Spleen (tissue), 11 donors: ENCODE measurements around the gene GLIPR1L2. TPM values are rescaled to one million over a fixed set of nuclear protein-coding genes. Genes with fewer than 3 reads are reported as not detected.
"Not testable (repeated sequence)": the region's sequence is repeated elsewhere in the genome, so short reads cannot be mapped to it uniquely, and the experiment has no call there.

Experiments used
- DNase-seq: peaks from one replicate; pipeline ENCODE4 v3.0.0-alpha.2; 2020
- H3K27ac ChIP-seq, 8 donors: fragments of 200-600 bp; sonication (generic) in 7 of 8; 1 replicate in 4 of 8; 2 replicates in 4 of 8; pipeline versions ENCODE4 v1.5.0 to v1.8.0; 2016 to 2021; ENCODE audit warnings: inconsistent platforms in 4 of 8, mild to moderate bottlenecking in 4 of 8, moderate library complexity in 1 of 8
- H3K27me3 ChIP-seq, 7 donors: fragments of 200-600 bp; sonication (generic) in 6 of 7; replicated peaks in 1 of 7; 1 replicate in 4 of 7; 2 replicates in 3 of 7; pipeline versions ENCODE4 v1.5.0 to v1.8.0; 2016 to 2021; ENCODE audit warnings: inconsistent platforms in 3 of 7, mild to moderate bottlenecking in 1 of 7
- H3K36me3 ChIP-seq, 6 donors: fragments of 200-600 bp; sonication (generic) in 5 of 6; 1 replicate in 4 of 6; 2 replicates in 2 of 6; pipeline versions ENCODE4 v1.5.0 to v1.8.0; 2016 to 2021; ENCODE audit warnings: inconsistent platforms in 2 of 6
- H3K4me1 ChIP-seq, 6 donors: fragments of 200-600 bp; sonication (generic) in 5 of 6; 1 replicate in 3 of 6; 2 replicates in 3 of 6; pipeline versions ENCODE4 v1.5.0 to v1.8.0; 2016 to 2021; ENCODE audit warnings: inconsistent platforms in 3 of 6
- H3K4me3 ChIP-seq, 8 donors: fragments of 200-600 bp; sonication (generic) in 7 of 8; 1 replicate in 4 of 8; 2 replicates in 4 of 8; pipeline versions ENCODE4 v1.5.0 to v1.8.0; 2016 to 2021; ENCODE audit warnings: inconsistent platforms in 4 of 8, mild to moderate bottlenecking in 4 of 8, moderate library complexity in 2 of 8
- H3K9me3 ChIP-seq, 8 donors: fragments of 200-600 bp; sonication (generic) in 7 of 8; 1 replicate in 4 of 8; 2 replicates in 4 of 8; pipeline versions ENCODE4 v1.5.0 to v1.8.0; 2016 to 2021; ENCODE audit warnings: inconsistent platforms in 4 of 8
- CTCF ChIP-seq, 11 experiments: fragments of 200-600 bp in 7 of 11; fragments of 450-650 bp in 4 of 11; sonication (generic) in 4 of 11; IDR thresholded peaks in 8 of 11; conservative IDR thresholded peaks in 3 of 11; 1 replicate in 7 of 11; 2 replicates in 4 of 11; pipeline versions ENCODE4 v1.4.0 to v1.8.0; 2016 to 2021; ENCODE audit warnings: antibody characterized with exemption in 11 of 11, inconsistent platforms in 4 of 11, mild to moderate bottlenecking in 1 of 11
- POLR2A ChIP-seq, 3 donors: fragments of 450-650 bp; IDR thresholded peaks; one replicate each; pipeline ENCODE4 v1.5.1; 2017; ENCODE audit warnings: antibody characterized with exemption in 3 of 3, mild to moderate bottlenecking in 1 of 3
- POLR2AphosphoS5 ChIP-seq, 3 donors: sonication (generic); formaldehyde crosslinking; IDR thresholded peaks; one replicate each; pipeline ENCODE4 v1.5.1; 2017; ENCODE audit warnings: antibody characterized with exemption in 3 of 3
- WGBS, 5 donors: extraction: QIAGEN DNeasy Blood & Tissue Kit in 3 of 5; methylation state at CpG; one replicate each; pipeline versions ENCODE4 v1.1.5 to v1.1.7; 2013 to 2018; 5-methylcytosine and 5-hydroxymethylcytosine counted together
- intact Hi-C: fragments of 100-400 bp; cut with DNase I; formaldehyde crosslinking; loops from one replicate; pipeline ENCODE4 v1.15.0; 2023; ENCODE audit warnings: low total_unique reads
- polyA plus RNA-seq, 3 donors: library from polyadenylated mRNA; stranded (reverse); fragments of 200-250 nt; gene quantifications; one replicate each; pipeline ENCODE4 v1.2.1, GENCODE V29; 2013
- total RNA-seq, 7 donors: library from RNA; depleted of rRNA in 3 of 7; stranded (reverse); fragments of >200 nt in 3 of 7; fragmentation: NEBNext Ultra II Directional in 4 of 7; extraction: Animal tissue kit (Norgen Biotek cat#: 25700) in 4 of 7; gene quantifications; one replicate each; pipeline versions ENCODE4 v1.1.0 to v1.2.1, GENCODE V29; 2016 to 2021
- donor health status: healthy with polysubstance abuse.
- donor health status: DM: no; HTN: no; CAD: no; lungs with moderate emphysema.
- donor health status: DM: no; HTN: no; CAD: no.
- donor health status: Bipolar disorder and iron deficiency.
- donor health status: healthy.
- donor health status: DM: no; HTN: no; CAD: no.
- donor health status: DM: yes; HTN: yes; CAD: no.

Gene GLIPR1L2
- total and polyA plus RNA-seq, 10 donors = 0.07 to 3.2 (median 0.77) TPM; not detected in 1

DNA sequence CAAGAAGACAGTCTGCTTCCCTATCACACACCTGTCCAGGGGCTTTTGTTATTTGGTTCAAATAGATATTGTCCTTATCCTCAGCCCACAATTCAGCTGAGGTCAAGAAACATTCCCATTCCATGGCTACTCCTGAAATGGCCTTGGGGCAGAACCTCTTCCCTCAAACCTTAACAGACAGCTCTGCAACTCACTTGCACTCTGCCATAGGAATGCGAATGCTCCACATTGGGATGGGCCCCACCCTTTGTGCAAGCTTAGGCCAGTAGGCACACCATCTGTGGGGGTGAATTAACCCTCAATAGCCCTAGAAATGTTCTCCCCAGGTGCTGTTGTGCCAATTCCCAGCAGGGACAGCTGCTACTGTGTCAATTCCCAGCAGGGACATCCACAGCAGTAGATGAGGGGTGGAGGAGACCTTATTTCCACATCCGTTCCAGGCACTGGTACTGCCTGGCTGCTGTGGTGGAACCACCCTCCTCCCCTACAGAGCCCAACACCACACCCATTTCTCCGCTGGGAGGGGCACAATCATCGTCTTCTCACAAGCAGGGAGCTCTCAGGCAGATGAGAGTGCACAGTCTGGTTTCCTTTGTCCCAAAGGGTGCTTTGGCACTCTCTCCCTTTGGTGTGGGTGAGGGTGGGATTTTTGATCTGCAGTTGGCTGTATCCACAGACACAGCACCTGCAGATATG is 47.3 kb downstream of the GLIPR1L2 start:
- Histone ChIP-seq H3K4me3 (no peak overlapping the region), H3K27ac (no peak overlapping the region), H3K9me3 (peaks cover 2 to 37% (median 18%) of the 10 kb centered on the region in 8 donors), H3K4me1 (no peaks in the 10 kb centered on the region), H3K36me3 (no peaks in the 10 kb centered on the region), H3K27me3 (no peaks in the 10 kb centered on the region)
- no peak for TF ChIP-seq CTCF (IDR thresholded peaks at IDR 0.05 in 8 of 11, conservative IDR thresholded peaks at IDR 0.05 in 3 of 11)
- TF ChIP-seq POLR2A (IDR thresholded peaks at IDR 0.05) = no peak
- no peak for TF ChIP-seq POLR2AphosphoS5 (IDR thresholded peaks at IDR 0.05)
- intact Hi-C loops = no loop called here
- WGBS, 5 donors = 54 to 82% (median 72%) methylated on average over 2 to 4 of the region's 4 CpGs
- no peak for DNase-seq

- no peaks in the 10 kb centered on the region for H3K36me3 ChIP-seq
- WGBS, 5 donors = 83 to 93% (median 88%) methylated on average over 2 of the region's 2 CpGs
- intact Hi-C loops = no loop called here
These were observed 48.2 kb downstream of the GLIPR1L2 start for GRCh38 chr12:75439048-75439447.

GRCh38 chr12:75439930-75440329 is 49.0 kb downstream of the GLIPR1L2 start:
- no peaks in the 10 kb centered on the region for H3K27me3 ChIP-seq
- H3K4me1 ChIP-seq = no peaks in the 10 kb centered on the region
- no peak for DNase-seq
- no peak overlapping the region for H3K4me3 ChIP-seq
- intact Hi-C loops = no loop called here
- H3K36me3 ChIP-seq = no peaks in the 10 kb centered on the region
- no peak overlapping the region for H3K27ac ChIP-seq
- H3K9me3 ChIP-seq = peaks cover 2 to 37% (median 18%) of the 10 kb centered on the region in 8 donors
- TF ChIP-seq POLR2AphosphoS5 (IDR thresholded peaks at IDR 0.05) = no peak
- TF ChIP-seq CTCF (IDR thresholded peaks at IDR 0.05 in 8 of 11, conservative IDR thresholded peaks at IDR 0.05 in 3 of 11) = no peak
- TF ChIP-seq POLR2A (IDR thresholded peaks at IDR 0.05) = no peak

More at GRCh38 chr12:75439048-75439447, 48.2 kb downstream of the GLIPR1L2 start:
- Histone ChIP-seq H3K27ac (no peak overlapping the region), H3K4me1 (no peaks in the 10 kb centered on the region), H3K4me3 (no peak overlapping the region), H3K27me3 (no peaks in the 10 kb centered on the region), H3K9me3 (peaks cover 2 to 37% (median 18%) of the 10 kb centered on the region in 8 donors)
- no peak for DNase-seq
- no peak for TF ChIP-seq POLR2A (IDR thresholded peaks at IDR 0.05)
- no peak for TF ChIP-seq CTCF (IDR thresholded peaks at IDR 0.05 in 8 of 11, conservative IDR thresholded peaks at IDR 0.05 in 3 of 11)
- TF ChIP-seq POLR2AphosphoS5 (IDR thresholded peaks at IDR 0.05) = no peak

DNA sequence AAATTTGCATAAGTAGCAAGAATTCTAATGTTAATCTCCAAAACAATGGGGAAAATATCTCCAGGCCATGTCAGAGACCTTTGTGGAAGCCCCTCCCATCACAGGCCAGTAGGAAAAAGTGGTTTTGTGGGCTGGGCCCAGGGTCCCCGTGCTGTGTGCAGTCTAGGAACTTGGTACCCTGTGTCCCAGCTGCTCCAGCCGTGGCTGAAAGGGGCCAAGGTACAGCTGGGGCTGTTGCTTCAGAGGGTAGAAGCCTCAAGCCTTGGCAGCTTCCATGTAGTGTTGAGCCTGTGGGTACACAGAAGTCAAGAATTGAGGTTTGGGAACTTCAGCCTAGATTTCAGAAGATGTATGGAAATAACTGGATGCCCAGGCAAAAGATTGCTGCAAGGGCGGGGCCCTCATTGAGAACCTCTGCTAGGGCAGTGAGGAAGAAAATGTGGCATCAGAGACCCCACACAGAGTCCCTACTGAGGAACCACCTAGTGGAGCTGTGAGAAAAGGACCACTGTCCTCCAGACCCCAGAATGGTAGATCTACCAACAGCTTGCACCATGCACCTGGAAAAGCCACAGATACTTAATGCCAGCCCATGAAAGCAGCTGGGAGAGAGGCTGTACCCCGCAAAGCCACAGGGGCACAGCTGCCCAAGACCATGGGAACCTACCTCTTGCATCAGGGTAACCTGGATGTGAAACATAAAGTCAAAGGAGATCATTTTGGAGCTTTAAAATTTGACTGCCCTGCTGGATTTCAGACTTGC is 51.0 kb downstream of the GLIPR1L2 start:
- intact Hi-C loops, DNase-seq, H3K36me3 ChIP-seq, H3K4me1 ChIP-seq, H3K27ac ChIP-seq, H3K27me3 ChIP-seq, H3K4me3 ChIP-seq: not testable (repeated sequence)
- H3K9me3 ChIP-seq = peaks cover 0 to 23% (median 7%) of the 10 kb centered on the region in 8 donors
- 58 to 71% (median 64%) methylated on average over 4 of the region's 4 CpGs for WGBS, 5 donors

GRCh38 chr12:75442454-75442853 is 51.6 kb downstream of the GLIPR1L2 start:
- H3K27me3 ChIP-seq, H3K4me3 ChIP-seq, DNase-seq, H3K4me1 ChIP-seq, H3K36me3 ChIP-seq, intact Hi-C loops, H3K27ac ChIP-seq: not testable (repeated sequence)
- 22 to 72% (median 55%) methylated on average over 3 of the region's 3 CpGs for WGBS, 5 donors
- peaks cover 0 to 17% (median 1%) of the 10 kb centered on the region in 8 donors for H3K9me3 ChIP-seq
